Progenitor cell of endocrine pancreas (in vitro differentiated cells): ENCODE data around the gene ADAMTSL1. TPM values are rescaled to one million over a fixed set of nuclear protein-coding genes. Genes with fewer than 3 reads are reported as not detected.

Experiments used
- DNase-seq: peaks from one replicate; pipeline ENCODE4 v3.0.0; 2021; ENCODE audit warnings: low spot score; ENCODE audit not compliant: unreplicated experiment
- H3K27ac Mint-ChIP-seq: 2 replicates; pipeline ENCODE4 v1.8.0; 2021; ENCODE audit warnings: mild to moderate bottlenecking, moderate library complexity, mixed read lengths
- H3K27me3 Mint-ChIP-seq: 2 replicates; pipeline ENCODE4 v1.8.0; 2021; ENCODE audit warnings: mixed read lengths
- H3K36me3 Mint-ChIP-seq: 2 replicates; pipeline ENCODE4 v1.8.0; 2022; ENCODE audit warnings: mixed read lengths; ENCODE audit not compliant: insufficient read depth
- H3K4me1 Mint-ChIP-seq: 2 replicates; pipeline ENCODE4 v1.8.0; 2021; ENCODE audit warnings: low read depth, mixed read lengths
- H3K4me3 Mint-ChIP-seq: 2 replicates; pipeline ENCODE4 v1.8.0; 2021; ENCODE audit warnings: low read depth, mild to moderate bottlenecking, moderate library complexity, mixed read lengths
- H3K9me3 Mint-ChIP-seq: 2 replicates; pipeline ENCODE4 v1.8.0; 2021; ENCODE audit warnings: low read depth, mixed read lengths
- total RNA-seq: library from RNA; stranded (reverse); gene quantifications from 2 replicates; pipeline ENCODE4 v1.2.1, GENCODE V29; 2021
- TF ChIP-seq, protein P1 (sequence below): fragments of 200-600 bp; sonication (generic); IDR thresholded peaks from one replicate; pipeline ENCODE4 v1.5.0; 2021; ENCODE audit warnings: antibody characterized with exemption, mild to moderate bottlenecking; ENCODE audit not compliant: unreplicated experiment

ADAMTSL1 gene
- total RNA-seq, 1 donor from 2014 or later = 2.1 TPM

DNA sequence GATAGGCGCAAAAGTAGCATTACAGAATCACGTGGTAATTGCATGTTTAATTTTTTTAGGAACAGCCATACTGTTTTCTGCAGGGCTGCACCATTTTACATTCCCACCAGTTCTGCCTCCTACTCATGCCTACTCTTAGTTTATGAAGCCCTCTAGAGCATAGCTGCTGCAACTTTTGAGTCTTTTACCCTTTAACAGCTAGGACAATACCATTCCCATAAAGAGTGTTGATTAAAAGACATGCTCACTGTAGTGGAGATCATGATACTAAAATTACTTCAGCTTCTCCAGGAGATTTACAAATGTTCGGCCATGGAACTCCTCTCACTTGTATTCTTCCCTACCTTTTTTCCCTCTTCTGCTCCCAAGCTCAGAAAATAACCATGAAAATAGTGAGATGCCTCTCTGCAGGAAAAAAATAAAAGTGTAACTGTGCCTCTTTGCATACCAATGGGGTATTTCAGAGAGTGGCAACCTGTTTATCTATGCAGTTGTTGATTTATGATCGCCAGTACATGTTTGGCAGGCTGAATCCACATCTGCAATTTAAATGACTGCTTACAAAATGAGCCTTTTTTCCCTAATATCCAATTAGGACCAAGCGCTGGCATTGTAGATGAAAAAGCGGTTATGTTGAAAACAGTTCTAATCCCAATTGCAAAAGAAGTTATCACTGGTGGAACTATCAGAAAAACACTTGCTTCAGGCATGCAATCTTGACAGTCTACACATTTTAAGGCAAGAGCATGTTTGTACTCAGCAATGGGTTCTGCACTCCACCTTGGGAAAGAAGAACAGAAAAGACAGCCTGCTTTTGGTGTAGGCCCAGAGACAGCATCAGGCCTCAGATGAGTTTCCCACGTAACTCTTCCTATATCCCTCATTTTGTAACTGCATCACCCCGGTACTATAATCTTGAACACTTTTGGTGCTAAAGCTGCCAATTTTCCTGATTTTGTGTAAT, 131.1 kb downstream of the ADAMTSL1 start:
- H3K36me3 Mint-ChIP-seq = no peaks in the 10 kb centered on the region
- TF ChIP-seq, protein P1, sequence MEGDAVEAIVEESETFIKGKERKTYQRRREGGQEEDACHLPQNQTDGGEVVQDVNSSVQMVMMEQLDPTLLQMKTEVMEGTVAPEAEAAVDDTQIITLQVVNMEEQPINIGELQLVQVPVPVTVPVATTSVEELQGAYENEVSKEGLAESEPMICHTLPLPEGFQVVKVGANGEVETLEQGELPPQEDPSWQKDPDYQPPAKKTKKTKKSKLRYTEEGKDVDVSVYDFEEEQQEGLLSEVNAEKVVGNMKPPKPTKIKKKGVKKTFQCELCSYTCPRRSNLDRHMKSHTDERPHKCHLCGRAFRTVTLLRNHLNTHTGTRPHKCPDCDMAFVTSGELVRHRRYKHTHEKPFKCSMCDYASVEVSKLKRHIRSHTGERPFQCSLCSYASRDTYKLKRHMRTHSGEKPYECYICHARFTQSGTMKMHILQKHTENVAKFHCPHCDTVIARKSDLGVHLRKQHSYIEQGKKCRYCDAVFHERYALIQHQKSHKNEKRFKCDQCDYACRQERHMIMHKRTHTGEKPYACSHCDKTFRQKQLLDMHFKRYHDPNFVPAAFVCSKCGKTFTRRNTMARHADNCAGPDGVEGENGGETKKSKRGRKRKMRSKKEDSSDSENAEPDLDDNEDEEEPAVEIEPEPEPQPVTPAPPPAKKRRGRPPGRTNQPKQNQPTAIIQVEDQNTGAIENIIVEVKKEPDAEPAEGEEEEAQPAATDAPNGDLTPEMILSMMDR = no peak
- peaks cover 4% of the 10 kb centered on the region for H3K4me1 Mint-ChIP-seq
- H3K9me3 Mint-ChIP-seq = peaks cover 4% of the 10 kb centered on the region
- no peaks in the 10 kb centered on the region for H3K27me3 Mint-ChIP-seq
- no peak overlapping the region for H3K27ac Mint-ChIP-seq
- no peak for DNase-seq
- H3K4me3 Mint-ChIP-seq = no peak overlapping the region

DNA sequence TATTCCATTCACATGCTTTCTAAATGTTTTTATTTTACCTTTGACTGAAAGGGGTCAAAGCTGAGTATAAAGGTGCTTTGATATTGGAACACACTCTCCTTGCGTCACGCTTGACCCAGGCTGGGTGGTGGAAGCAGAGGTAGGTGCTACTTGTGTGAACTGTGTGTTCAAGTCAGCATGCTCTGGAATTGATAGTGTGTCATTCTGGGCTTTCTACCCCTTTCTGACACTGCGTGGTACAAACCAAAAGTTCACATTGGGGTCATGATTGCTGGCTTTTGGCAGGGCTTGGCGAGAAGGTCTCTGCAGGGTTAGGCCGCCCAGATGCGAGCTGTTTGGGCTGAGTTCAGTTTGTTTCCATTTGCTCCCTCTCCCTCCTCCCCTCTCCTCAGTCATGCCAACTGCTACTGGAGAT, 131.8 kb downstream of the ADAMTSL1 start:
- peaks cover 4% of the 10 kb centered on the region for H3K4me1 Mint-ChIP-seq
- DNase-seq = no peak
- no peaks in the 10 kb centered on the region for H3K27me3 Mint-ChIP-seq
- peaks cover 4% of the 10 kb centered on the region for H3K9me3 Mint-ChIP-seq
- H3K4me3 Mint-ChIP-seq = no peak overlapping the region
- no peak overlapping the region for H3K27ac Mint-ChIP-seq
- TF ChIP-seq, protein P1 = no peak
- H3K36me3 Mint-ChIP-seq = no peaks in the 10 kb centered on the region

DNA sequence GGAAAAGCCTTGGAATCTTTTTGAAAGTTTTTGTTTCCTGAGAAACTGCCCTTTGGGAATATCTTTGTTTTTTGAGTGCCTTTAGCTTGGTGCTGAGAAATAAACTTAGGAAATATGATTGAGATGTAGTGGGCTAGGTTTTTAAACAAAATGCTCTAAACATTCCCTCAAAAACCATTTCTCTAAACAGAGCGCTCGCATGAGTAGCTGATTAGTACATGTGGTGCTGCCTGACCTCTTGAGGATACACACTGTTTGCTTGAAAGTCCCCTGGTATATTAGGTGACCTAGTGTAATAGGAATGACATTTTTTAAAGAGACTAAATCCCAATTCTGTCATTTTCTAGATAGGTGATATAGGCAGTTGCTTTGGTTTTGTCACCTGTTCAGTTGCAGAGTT, 132.3 kb downstream of the ADAMTSL1 start:
- DNase-seq = no peak
- peaks cover 4% of the 10 kb centered on the region for H3K9me3 Mint-ChIP-seq
- H3K36me3 Mint-ChIP-seq = no peaks in the 10 kb centered on the region
- H3K27ac Mint-ChIP-seq = no peak overlapping the region
- no peak overlapping the region for H3K4me3 Mint-ChIP-seq
- TF ChIP-seq, protein P1 = no peak
- no peaks in the 10 kb centered on the region for H3K27me3 Mint-ChIP-seq
- peaks cover 4% of the 10 kb centered on the region for H3K4me1 Mint-ChIP-seq

GRCh38 chr9:18606846-18607245, 132.9 kb downstream of the ADAMTSL1 start:
- TF ChIP-seq, protein P1 = no peak
- no peaks in the 10 kb centered on the region for H3K36me3 Mint-ChIP-seq
- no peak for DNase-seq
- no peak overlapping the region for H3K27ac Mint-ChIP-seq
- H3K4me3 Mint-ChIP-seq = no peak overlapping the region
- H3K9me3 Mint-ChIP-seq = peaks cover 4% of the 10 kb centered on the region
- no peaks in the 10 kb centered on the region for H3K27me3 Mint-ChIP-seq
- H3K4me1 Mint-ChIP-seq = peaks cover 4% of the 10 kb centered on the region

- no peak for DNase-seq
- H3K27ac Mint-ChIP-seq = no peak overlapping the region
- H3K36me3 Mint-ChIP-seq = no peaks in the 10 kb centered on the region
- H3K4me3 Mint-ChIP-seq = no peak overlapping the region
- H3K9me3 Mint-ChIP-seq = peaks cover 4% of the 10 kb centered on the region
- TF ChIP-seq, protein P1 = no peak
- H3K4me1 Mint-ChIP-seq = peaks cover 4% of the 10 kb centered on the region
- H3K27me3 Mint-ChIP-seq = no peaks in the 10 kb centered on the region
These were observed 134.4 kb downstream of the ADAMTSL1 start for GRCh38 chr9:18608371-18608770.
